CD8-positive, alpha-beta memory T cell (primary cell): Measurements from ENCODE around the gene RHCE. TPM values are rescaled to one million over a fixed set of nuclear protein-coding genes. Genes with fewer than 3 reads are reported as not detected.
A peak's percentile ranks its signal among the peaks of the same experiment; 100 is the strongest.
"Not testable (repeated sequence)": the region's sequence is repeated elsewhere in the genome, so short reads cannot be mapped to it uniquely, and the experiment has no call there.

ENCODE experiments used
- CTCF ChIA-PET: fragments of 350-600 bp; sonication (Branson Sonifier 250); formaldehyde crosslinking; loops from one replicate; lab custom pipeline; 2021; ENCODE audit warnings: antibody characterized with exemption; lab: Charles Lee
- POLR2A ChIA-PET: fragments of 350-600 bp; sonication (Branson Sonifier 250); formaldehyde crosslinking; loops from one replicate; lab custom pipeline; 2021; ENCODE audit warnings: antibody characterized with exemption; lab: Charles Lee
- DNase-seq, 5 donors: peaks; one replicate each; pipeline versions ENCODE4 v3.0.0 to v3.0.0-alpha.2; 2020 to 2022; ENCODE audit warnings: mixed read lengths in 1 of 5
- H3K27ac ChIP-seq: one replicate; pipeline ENCODE4 v1.7.0; 2013; ENCODE audit warnings: low read depth, mild to moderate bottlenecking, low read length, moderate library complexity
- H3K27me3 ChIP-seq: 2 replicates; pipeline ENCODE4 v1.7.0; 2013; ENCODE audit warnings: low read length, mild to moderate bottlenecking; ENCODE audit not compliant: insufficient read depth, poor library complexity, severe bottlenecking
- H3K36me3 ChIP-seq: 2 replicates; pipeline ENCODE4 v1.7.0; 2013; ENCODE audit warnings: mild to moderate bottlenecking, low read length, moderate library complexity; ENCODE audit not compliant: insufficient read depth
- H3K4me1 ChIP-seq: 2 replicates; pipeline ENCODE4 v1.7.0; 2013; ENCODE audit warnings: mild to moderate bottlenecking, low read length, moderate library complexity; ENCODE audit not compliant: insufficient read depth
- H3K4me3 ChIP-seq: 2 replicates; pipeline ENCODE4 v1.7.0; 2013; ENCODE audit warnings: mild to moderate bottlenecking, low read length
- H3K9me3 ChIP-seq: 2 replicates; pipeline ENCODE4 v1.7.0; 2013; ENCODE audit warnings: mild to moderate bottlenecking, low read length
- H3K27ac Mint-ChIP-seq, 8 donors: one replicate each; pipeline ENCODE4 v1.8.0; 2020 to 2021; ENCODE audit warnings: mixed read lengths in 8 of 8, mild to moderate bottlenecking in 6 of 8, inconsistent platforms in 3 of 8, moderate library complexity in 3 of 8
- H3K27me3 Mint-ChIP-seq, 2 donors: one replicate each; pipeline ENCODE4 v1.8.0; 2020 to 2021; ENCODE audit warnings: mixed read lengths in 2 of 2, mild to moderate bottlenecking in 1 of 2, moderate library complexity in 1 of 2
- H3K36me3 Mint-ChIP-seq, 3 donors: one replicate each; pipeline ENCODE4 v1.8.0; 2020 to 2021; ENCODE audit warnings: mixed read lengths in 3 of 3, inconsistent platforms in 1 of 3, mild to moderate bottlenecking in 1 of 3
- H3K4me1 Mint-ChIP-seq, 3 donors: one replicate each; pipeline ENCODE4 v1.8.0; 2020 to 2021; ENCODE audit warnings: mixed read lengths in 3 of 3, inconsistent platforms in 1 of 3, mild to moderate bottlenecking in 1 of 3
- H3K4me3 Mint-ChIP-seq, 7 donors: one replicate each; pipeline ENCODE4 v1.8.0; 2020 to 2021; ENCODE audit warnings: mixed read lengths in 7 of 7, mild to moderate bottlenecking in 6 of 7, moderate library complexity in 4 of 7, inconsistent platforms in 2 of 7
- H3K9me3 Mint-ChIP-seq, 5 donors: one replicate each; pipeline ENCODE4 v1.8.0; 2020 to 2022; ENCODE audit warnings: mixed read lengths in 5 of 5, mild to moderate bottlenecking in 3 of 5, moderate library complexity in 2 of 5, inconsistent platforms in 1 of 5
- polyA plus RNA-seq: library from polyadenylated mRNA; unstranded; fragments of 300-500 nt; fragmentation: Illumina TruSeq; gene quantifications from one replicate; pipeline ENCODE4 v1.2.3, GENCODE V29; 2021
- total RNA-seq, 2 experiments: library from RNA; stranded (reverse); gene quantifications; one replicate each; pipeline ENCODE4 v1.2.3, GENCODE V29; 2021

RHCE gene
- total and polyA plus RNA-seq, 3 experiments from 2014 or later, result 0.18 to 0.33 (median 0.26) TPM

- CTCF ChIA-PET, H3K4me1 ChIP-seq, H3K4me3 Mint-ChIP-seq, H3K27me3 ChIP-seq, H3K9me3 ChIP-seq, POLR2A ChIA-PET, H3K27me3 Mint-ChIP-seq, H3K27ac ChIP-seq, H3K9me3 Mint-ChIP-seq, H3K4me3 ChIP-seq, H3K36me3 ChIP-seq, DNase-seq: not testable (repeated sequence)
- H3K36me3 Mint-ChIP-seq, result peaks cover 6 to 22% (median 18%) of the 10 kb centered on the region in 3 donors
- H3K27ac Mint-ChIP-seq, result peak overlapping the region in 2 of 8 donors; percentile 45 to 57
- H3K4me1 Mint-ChIP-seq, result peaks cover 0 to 13% (median 5%) of the 10 kb centered on the region in 3 donors
Measured at GRCh38 chr1:25312806-25313470, 107.7 kb downstream of the RHCE start.

Other genes starting within 250 kb of the RHCE start
- gene SYF2, start 188.3 kb downstream of the RHCE start, total RNA-seq, result 10 to 100 TPM; 38.4 to 40.4 TPM
- gene SYF2, start 188.3 kb downstream of the RHCE start, polyA plus RNA-seq, result 90.7 TPM
- gene RSRP1, start 173.4 kb downstream of the RHCE start, total RNA-seq, result 100 to 1,000 TPM; 116 to 124 TPM
- 47.5 TPM for gene RSRP1, start 173.4 kb downstream of the RHCE start, polyA plus RNA-seq
- not detected for gene RHD, start 148.3 kb downstream of the RHCE start, total RNA-seq
- 0.46 TPM for gene RHD, start 148.3 kb downstream of the RHCE start, polyA plus RNA-seq
- gene TMEM50A, start 82.5 kb downstream of the RHCE start, total RNA-seq, result 100 to 1,000 TPM; 110 to 117 TPM
- gene TMEM50A, start 82.5 kb downstream of the RHCE start, polyA plus RNA-seq, result 217 TPM
- gene MACO1, start 10.1 kb upstream of the RHCE start, total RNA-seq, result 10 to 100 TPM; 14.7 to 15.6 TPM
- 7.5 TPM for gene MACO1, start 10.1 kb upstream of the RHCE start, polyA plus RNA-seq
- 10 to 100 TPM; 21.1 to 22.0 TPM for gene LDLRAP1, start 122.8 kb upstream of the RHCE start, total RNA-seq
- gene LDLRAP1, start 122.8 kb upstream of the RHCE start, polyA plus RNA-seq, result 302 TPM
- gene MAN1C1, start 196.0 kb upstream of the RHCE start, total RNA-seq, result 1 to 10 TPM; 2.8 to 3.6 TPM
- 5.6 TPM for gene MAN1C1, start 196.0 kb upstream of the RHCE start, polyA plus RNA-seq